ENCODE measurements around the gene PRKN.
"Not testable (repeated sequence)": the region's sequence is repeated elsewhere in the genome, so short reads cannot be mapped to it uniquely, and the experiment has no call there.

PRKN gene

GRCh38 chr6:161498881-161499280 lies 1228.7 kb downstream of the PRKN start:
- no peak for DNase-seq

DNA sequence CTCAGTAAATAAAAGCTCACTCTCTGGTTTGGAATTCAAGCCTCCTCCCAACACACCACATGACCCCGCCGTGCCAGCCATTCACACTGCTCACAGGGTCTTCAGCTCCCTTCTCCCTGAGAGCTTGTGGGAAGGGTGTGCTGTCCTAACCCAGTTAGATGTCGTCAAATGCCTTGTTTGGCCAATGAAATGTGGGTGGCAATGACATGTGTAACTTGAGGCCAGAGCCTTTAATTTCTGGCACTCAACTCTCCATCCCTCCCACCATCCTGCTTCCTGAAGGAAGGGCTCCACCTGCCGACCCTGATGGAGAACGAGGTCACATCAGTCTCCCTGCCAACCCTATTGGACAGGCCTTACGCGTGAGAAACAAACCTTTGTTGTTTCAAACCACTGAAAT lies 1229.2 kb downstream of the PRKN start:
- no peak for DNase-seq

DNA sequence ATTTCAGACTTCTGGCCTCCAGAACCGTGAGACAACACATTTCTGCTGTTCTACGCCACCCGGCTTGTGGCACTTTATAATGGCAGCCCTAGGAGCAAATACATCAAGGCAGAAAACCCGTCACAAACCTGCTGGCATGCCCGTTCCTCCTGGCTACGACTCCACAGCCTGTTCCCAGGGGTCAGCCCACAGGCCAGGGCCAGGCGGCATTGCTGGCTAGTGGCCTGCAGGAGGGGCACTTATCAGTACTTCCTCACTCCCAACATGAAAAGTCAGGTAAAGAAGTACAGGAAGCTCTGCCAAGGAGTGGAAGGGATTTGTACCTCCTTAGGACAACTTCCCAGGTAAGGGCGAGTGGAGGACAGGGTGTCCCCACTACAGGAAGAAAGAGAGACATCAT lies 1230.6 kb downstream of the PRKN start:
- DNase-seq, result no peak

GRCh38 chr6:161496271-161496670 lies 1231.3 kb downstream of the PRKN start:
- not testable (repeated sequence) for DNase-seq

DNA sequence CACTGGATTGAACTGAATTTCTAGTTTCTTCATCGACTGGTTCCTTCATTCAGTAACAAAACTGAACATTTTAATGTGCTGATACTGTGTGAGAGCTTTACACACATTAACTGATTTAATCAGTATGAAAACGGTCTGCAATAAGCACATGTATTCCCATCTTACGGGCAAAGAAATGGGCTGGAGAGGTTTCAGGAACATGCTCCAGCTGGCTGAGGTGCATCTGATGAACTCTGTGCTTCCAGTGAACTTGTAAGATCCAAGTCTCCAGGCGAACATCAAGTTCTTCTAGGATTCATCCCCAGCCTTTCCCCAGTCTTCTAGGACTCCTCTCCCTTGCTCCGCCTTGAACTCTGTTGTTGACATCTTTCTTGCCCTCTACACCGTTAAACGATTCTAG lies 1233.0 kb downstream of the PRKN start:
- no peak for DNase-seq

GRCh38 chr6:161493576-161494118 lies 1233.9 kb downstream of the PRKN start:
- DNase-seq, result no peak

DNA sequence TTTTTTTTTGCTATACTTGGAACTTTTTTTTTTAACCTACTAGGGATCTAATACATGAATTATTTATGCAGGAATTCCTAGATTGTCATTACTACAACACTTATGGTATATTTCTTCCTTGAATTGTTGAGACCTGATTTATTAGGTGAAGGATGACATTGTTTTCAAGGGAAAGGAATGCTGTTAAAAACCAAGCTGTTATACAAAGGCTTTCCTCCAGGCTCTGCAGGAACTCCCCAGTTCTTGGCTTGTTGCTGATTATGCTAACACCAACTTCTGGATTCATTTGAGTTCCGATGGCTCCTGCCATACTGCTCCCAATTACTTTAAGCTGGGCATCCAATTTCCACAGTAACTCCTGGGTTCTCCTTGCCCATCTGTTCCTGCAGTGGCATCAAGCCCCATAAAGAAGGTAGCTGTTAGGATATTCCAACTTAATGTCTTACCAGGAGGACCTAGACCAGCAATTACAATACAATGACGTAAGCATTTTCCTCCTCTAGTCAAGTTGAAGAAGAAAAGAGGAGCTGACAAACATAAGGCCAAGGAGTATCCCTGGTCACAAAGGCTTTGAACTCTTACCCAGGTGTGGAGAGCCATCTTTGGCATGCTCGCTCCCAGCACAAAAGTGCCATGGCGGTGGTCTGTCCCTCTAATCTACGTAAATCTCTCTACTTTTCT lies 1237.8 kb downstream of the PRKN start:
- DNase-seq, result no peak

GRCh38 chr6:161487694-161488093 lies 1239.9 kb downstream of the PRKN start:
- no peak for DNase-seq

GRCh38 chr6:161487217-161487531 lies 1240.4 kb downstream of the PRKN start:
- no peak for DNase-seq

- no peak for DNase-seq
These were observed 1241.0 kb downstream of the PRKN start for GRCh38 chr6:161486361-161487216.

GRCh38 chr6:161482517-161482858 lies 1245.1 kb downstream of the PRKN start:
- DNase-seq, result no peak

GRCh38 chr6:161481786-161482516 lies 1245.6 kb downstream of the PRKN start:
- no peak for DNase-seq

GRCh38 chr6:161480421-161481155 lies 1247.0 kb downstream of the PRKN start:
- DNase-seq, result no peak

DNA sequence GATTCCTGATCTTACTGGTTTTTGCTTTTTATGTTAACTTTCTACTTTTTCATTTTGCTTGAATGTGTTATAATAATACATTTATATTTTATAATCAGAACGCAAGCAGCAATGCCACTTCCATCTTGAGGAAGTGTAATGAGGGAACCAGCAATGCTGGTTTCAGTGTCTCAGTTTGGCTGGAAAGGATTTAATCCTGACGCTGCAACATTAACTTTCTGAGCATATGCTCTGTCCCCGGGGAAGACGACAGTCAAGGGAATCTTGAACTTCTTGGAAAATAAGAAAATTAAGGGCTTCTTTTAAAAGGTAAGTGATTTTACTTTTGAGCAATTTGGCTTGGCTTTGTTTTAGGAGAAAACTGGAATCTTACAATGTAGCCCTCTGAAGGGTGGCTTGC lies 1248.2 kb downstream of the PRKN start:
- DNase-seq, result no peak

GRCh38 chr6:161477876-161478425 lies 1249.6 kb downstream of the PRKN start:
- no peak for DNase-seq

GRCh38 chr6:161476711-161477110 lies 1250.9 kb downstream of the PRKN start:
- no peak for DNase-seq

GRCh38 chr6:161465403-161465802 lies 1262.2 kb downstream of the PRKN start:
- no peak for DNase-seq

DNA sequence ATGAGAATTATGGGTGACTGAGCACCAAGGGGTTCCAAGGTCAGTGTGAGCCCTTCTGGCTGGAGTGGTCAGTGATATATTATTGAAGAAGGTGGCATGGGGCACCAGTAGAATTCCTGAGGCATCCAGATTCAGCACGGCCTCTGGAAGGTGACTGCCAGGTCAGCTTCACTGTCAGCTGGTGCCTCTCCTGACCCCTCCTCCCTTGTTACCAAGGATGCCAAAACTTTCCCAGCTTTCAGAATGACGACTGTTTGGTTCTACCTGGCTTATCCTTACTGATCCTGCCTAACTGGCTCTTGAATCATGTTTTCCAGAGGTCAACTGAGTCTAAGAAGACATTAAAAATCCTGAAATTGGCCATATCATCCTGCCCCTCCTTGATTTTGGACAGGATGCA lies 1264.5 kb downstream of the PRKN start:
- no peak for DNase-seq

DNA sequence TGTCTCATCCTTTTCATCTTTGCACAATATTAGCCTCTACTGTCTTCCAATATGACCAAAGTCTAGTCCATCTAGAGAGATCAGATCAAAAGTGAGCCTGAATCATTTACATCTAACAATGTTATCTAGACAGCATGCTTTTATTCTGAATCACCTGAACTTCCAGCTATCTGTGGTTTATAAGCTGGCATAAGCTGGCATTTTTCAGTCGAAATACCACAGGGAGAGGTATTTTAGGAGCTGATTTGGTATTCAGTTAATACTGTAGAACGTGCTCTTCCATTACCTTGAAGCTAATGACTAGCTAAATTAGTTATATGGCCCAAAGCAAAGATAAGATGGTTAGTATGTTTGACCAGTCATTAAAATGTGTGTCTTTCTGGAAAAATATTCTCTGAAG lies 1265.4 kb downstream of the PRKN start:
- DNase-seq, result no peak

GRCh38 chr6:161459008-161459615 lies 1268.5 kb downstream of the PRKN start:
- no peak for DNase-seq

DNA sequence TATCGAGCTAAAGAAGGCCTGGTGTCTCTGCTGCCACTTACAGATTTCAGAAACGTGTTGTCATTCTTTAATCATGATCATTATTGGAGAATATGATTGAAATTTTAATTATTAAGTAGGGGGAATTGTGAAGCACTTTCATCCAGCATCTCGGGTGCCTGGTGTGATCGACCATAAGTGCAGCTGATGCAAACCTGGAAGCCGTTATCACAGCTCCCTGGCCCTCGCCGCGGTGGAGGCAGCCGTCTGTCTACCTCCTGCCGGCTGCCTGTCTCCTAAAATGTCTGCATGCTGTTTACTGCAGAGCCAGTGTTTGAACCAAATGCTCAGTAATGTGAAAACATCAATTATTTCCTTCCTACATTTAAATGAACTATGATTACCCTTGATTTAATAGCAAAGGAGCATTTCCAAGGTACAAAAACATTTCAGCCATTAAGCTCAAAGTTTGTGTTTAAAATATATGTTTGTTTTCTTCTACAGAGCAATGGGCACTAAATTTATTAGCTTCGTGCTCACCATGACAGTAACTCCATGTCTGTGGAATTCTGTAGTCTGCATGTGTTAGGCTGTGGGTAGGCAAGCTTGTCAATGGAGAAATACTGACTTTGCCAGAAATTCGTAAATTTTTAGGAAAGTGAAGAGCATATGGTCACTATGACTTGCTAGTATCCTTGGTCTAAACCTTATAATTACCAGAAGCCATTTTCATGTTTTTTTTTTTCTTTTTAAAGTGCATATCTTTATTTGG lies 1269.2 kb downstream of the PRKN start:
- DNase-seq, result no peak

DNA sequence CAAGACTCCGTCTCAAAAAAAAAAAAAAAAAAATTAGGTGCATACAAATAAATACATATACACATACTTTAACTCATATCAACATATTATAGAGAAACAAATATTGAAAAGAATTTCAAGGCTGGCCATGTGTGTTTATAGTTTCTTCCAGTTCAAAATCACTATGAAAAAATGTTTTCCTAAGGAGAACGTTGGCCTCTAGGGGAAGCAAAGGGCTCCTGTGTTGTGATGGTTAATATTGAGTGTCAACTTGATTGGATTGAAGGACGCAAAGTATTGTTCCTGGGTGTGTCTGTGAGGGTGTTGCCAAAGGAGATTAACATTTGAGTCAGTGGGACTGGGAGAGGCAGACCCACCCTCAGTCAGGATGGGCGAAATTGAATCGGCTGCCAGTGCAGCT lies 1271.7 kb downstream of the PRKN start:
- DNase-seq, result no peak
